Left cardiac atrium (tissue), 4 donors: Measurements from ENCODE around the gene RAX2. TPM values are rescaled to one million over a fixed set of nuclear protein-coding genes. Genes with fewer than 3 reads are reported as not detected.

Experiments
- ATAC-seq, 2 donors: fragments of 200-7000 bp; cut with Tn5 transposase; one replicate each; pipeline ENCODE4 v1.9.1; 2020; ENCODE audit warnings: mild to moderate bottlenecking in 2 of 2, moderate library complexity in 2 of 2
- DNase-seq: peaks from one replicate; pipeline ENCODE4 v3.0.0-alpha.2; 2020
- intact Hi-C, 2 donors: fragments of 100-400 bp; cut with DNase I; formaldehyde crosslinking; loops; one replicate each; pipeline versions ENCODE4 v1.14.1 to v1.15.1; 2022 to 2023
- total RNA-seq, 2 donors: library from RNA; stranded (reverse); fragmentation: NEBNext Ultra II Directional; extraction: Animal tissue kit (Norgen Biotek cat#: 25700); gene quantifications; one replicate each; pipeline ENCODE4 v1.2.1, GENCODE V29; 2021
- donor health status: DM: no; HTN: yes; CAD: no.
- donor health status: DM: no; HTN: yes; CAD: no; lungs with severe emphysema.
- donor health status: DM: yes; HTN: yes; CAD: no.
- donor health status: Dilated cardiomyopathy.

The RAX2 gene
- total RNA-seq, 2 donors from 2014 or later, result not detected

- DNase-seq (no peak), ATAC-seq (no peak)
- intact Hi-C loops, result no loop called here
Measured at GRCh38 chr19:3738477-3739220, 33.4 kb downstream of the RAX2 start.

GRCh38 chr19:3737487-3738205, 34.4 kb downstream of the RAX2 start:
- ATAC-seq, result no peak
- intact Hi-C loops, result no loop called here
- no peak for DNase-seq

- ATAC-seq (no peak), DNase-seq (no peak)
Measured at GRCh38 chr19:3736106-3736724, 35.8 kb downstream of the RAX2 start.

GRCh38 chr19:3734310-3734600, 37.8 kb downstream of the RAX2 start:
- ATAC-seq, result no peak
- intact Hi-C loops, result no loop called here
- no peak for DNase-seq

More at GRCh38 chr19:3736106-3736724, 35.8 kb downstream of the RAX2 start:
- intact Hi-C loops, result no loop called here

- intact Hi-C loops, result no loop called here
- no peak for DNase-seq
- no peak for ATAC-seq
Measured at GRCh38 chr19:3733549-3734309, 38.3 kb downstream of the RAX2 start.

- intact Hi-C loops, result no loop called here
- DNase-seq (no peak), ATAC-seq (no peak)
Measured at GRCh38 chr19:3732108-3732507, 39.9 kb downstream of the RAX2 start.

- DNase-seq (no peak), ATAC-seq (no peak)
- intact Hi-C loops, result no loop called here
Measured at GRCh38 chr19:3730457-3730958, 41.5 kb downstream of the RAX2 start.

- ATAC-seq, result no peak
- DNase-seq, result no peak
- intact Hi-C loops, result no loop called here
Measured at GRCh38 chr19:3725640-3726310, 46.3 kb downstream of the RAX2 start.

GRCh38 chr19:3725121-3725520, 46.9 kb downstream of the RAX2 start:
- intact Hi-C loops, result no loop called here
- no peak for DNase-seq
- ATAC-seq, result no peak

GRCh38 chr19:3723883-3724282, 48.1 kb downstream of the RAX2 start:
- ATAC-seq, result no peak
- intact Hi-C loops, result no loop called here

GRCh38 chr19:3723110-3723488, 48.9 kb downstream of the RAX2 start:
- ATAC-seq (no peak), DNase-seq (no peak)
- intact Hi-C loops, result no loop called here

More at GRCh38 chr19:3723883-3724282, 48.1 kb downstream of the RAX2 start:
- DNase-seq, result no peak

GRCh38 chr19:3722443-3723109, 49.5 kb downstream of the RAX2 start:
- ATAC-seq (no peak), DNase-seq (no peak)

GRCh38 chr19:3721887-3722442, 50.1 kb downstream of the RAX2 start:
- ATAC-seq, result peak in 1 of 2 donors; percentile 6
- intact Hi-C loops, result no loop called here

More at GRCh38 chr19:3722443-3723109, 49.5 kb downstream of the RAX2 start:
- intact Hi-C loops, result no loop called here

GRCh38 chr19:3721131-3721886, 50.7 kb downstream of the RAX2 start:
- ATAC-seq (peak; percentile 88 to 90), DNase-seq (peak; percentile 85)
- intact Hi-C loops, result no loop called here

More at GRCh38 chr19:3721887-3722442, 50.1 kb downstream of the RAX2 start:
- no peak for DNase-seq

GRCh38 chr19:3720349-3720917, 51.6 kb downstream of the RAX2 start:
- no peak for DNase-seq
- no peak for ATAC-seq
- intact Hi-C loops, result no loop called here

- intact Hi-C loops, result no loop called here
- ATAC-seq, result no peak
- no peak for DNase-seq
Measured at GRCh38 chr19:3719868-3720267, 52.2 kb downstream of the RAX2 start.
